ENCODE results near the gene MKRN1.

The MKRN1 gene

DNA sequence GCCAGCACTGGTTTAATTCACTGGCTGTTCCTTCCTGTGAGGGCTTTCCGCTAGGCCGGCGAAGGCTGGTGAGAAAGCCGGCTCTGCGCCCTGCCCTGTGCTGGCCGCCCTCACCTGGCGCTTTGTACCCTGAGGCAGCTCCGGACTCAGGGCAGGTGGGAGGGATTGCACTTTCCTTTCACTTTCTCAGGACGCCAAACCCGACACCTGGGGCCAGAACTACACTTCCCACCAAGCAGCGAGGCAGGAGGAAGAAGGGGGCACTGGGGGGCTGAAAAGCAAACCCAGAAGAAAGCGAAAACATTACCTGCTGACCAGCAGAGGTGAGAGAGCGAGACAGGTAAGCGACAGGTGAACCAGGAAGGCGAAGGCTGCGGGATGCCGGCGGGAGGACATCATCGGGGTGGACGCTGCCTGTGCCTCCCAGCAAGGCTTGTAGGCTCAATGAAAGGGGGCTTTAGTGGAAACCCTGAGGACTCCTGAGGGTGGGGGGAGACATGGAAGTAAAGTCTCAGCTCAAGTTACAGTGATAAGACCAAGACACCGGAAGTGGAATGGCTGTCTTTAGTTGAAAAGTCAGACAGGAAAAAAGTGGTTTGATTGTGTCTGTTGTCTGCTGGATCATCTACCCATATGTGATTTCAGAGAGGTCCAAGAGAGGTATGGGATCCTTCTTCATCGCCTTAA is 75.3 kb downstream of the MKRN1 start, which contains the start of gene RAB19:
RAB19 (plus strand) TSS at position 181 of the 687 bp plus-strand sequence. CDS start 3,589 bp downstream, outside the sequence.
- H3K4me1 Mint-ChIP-seq (ENCODE audit: low read depth) = peaks cover 12% of the 10 kb centered on the region
- no peaks in the 10 kb centered on the region for H3K36me3 Mint-ChIP-seq (ENCODE audit: low read depth)
- peaks cover 47% of the 10 kb centered on the region for H3K27me3 Mint-ChIP-seq
- peak within 1 kb of the TSS; percentile 25 for H3K27ac Mint-ChIP-seq
- peak within 1 kb of the TSS; percentile 65 for H3K4me3 Mint-ChIP-seq
- H3K9me3 Mint-ChIP-seq = no peaks in the 10 kb centered on the region
- intact Hi-C loops (cut with micrococcal nuclease) = no loop called here
